Measurements from ENCODE around the gene FRS2.
A peak's percentile ranks its signal among the peaks of the same experiment; 100 is the strongest.

The FRS2 gene

GRCh38 chr12:69578283-69578682, 108.1 kb downstream of the FRS2 start:
- Histone ChIP-seq H3K9me3 (ENCODE audit: control insufficient read depth, low read length) (no peaks in the 10 kb centered on the region), H3K36me3 (ENCODE audit: control insufficient read depth, insufficient read depth, low read length) (no peaks in the 10 kb centered on the region), H3K4me1 (ENCODE audit: control insufficient read depth, insufficient read depth, low read length) (no peaks in the 10 kb centered on the region), H3K27me3 (ENCODE audit: control insufficient read depth, insufficient read depth, low read length) (no peaks in the 10 kb centered on the region), H3K9ac (ENCODE audit: low read length) (no peak overlapping the region), H3K4me3 (ENCODE audit: low read length) (no peak overlapping the region)

- no peaks in the 10 kb centered on the region for H3K9me3 ChIP-seq (ENCODE audit: control insufficient read depth, low read length)
- no peak overlapping the region for H3K4me3 ChIP-seq (ENCODE audit: low read length)
- no peak overlapping the region for H3K9ac ChIP-seq (ENCODE audit: low read length)
- H3K36me3 ChIP-seq (ENCODE audit: control insufficient read depth, insufficient read depth, low read length) = no peaks in the 10 kb centered on the region
- H3K27me3 ChIP-seq (ENCODE audit: control insufficient read depth, insufficient read depth, low read length) = no peaks in the 10 kb centered on the region
- H3K4me1 ChIP-seq (ENCODE audit: control insufficient read depth, insufficient read depth, low read length) = no peaks in the 10 kb centered on the region
These were observed 108.8 kb downstream of the FRS2 start for GRCh38 chr12:69579029-69579428.

GRCh38 chr12:69580074-69580473, 109.9 kb downstream of the FRS2 start:
- no peak overlapping the region for H3K4me3 ChIP-seq (ENCODE audit: low read length)
- no peaks in the 10 kb centered on the region for H3K36me3 ChIP-seq (ENCODE audit: control insufficient read depth, insufficient read depth, low read length)
- H3K27me3 ChIP-seq (ENCODE audit: control insufficient read depth, insufficient read depth, low read length) = no peaks in the 10 kb centered on the region
- no peaks in the 10 kb centered on the region for H3K4me1 ChIP-seq (ENCODE audit: control insufficient read depth, insufficient read depth, low read length)
- H3K9ac ChIP-seq (ENCODE audit: low read length) = no peak overlapping the region
- no peaks in the 10 kb centered on the region for H3K9me3 ChIP-seq (ENCODE audit: control insufficient read depth, low read length)

- H3K4me1 ChIP-seq (ENCODE audit: control insufficient read depth, insufficient read depth, low read length) = no peaks in the 10 kb centered on the region
These were observed 113.0 kb downstream of the FRS2 start for GRCh38 chr12:69583203-69583602.

GRCh38 chr12:69585189-69586062, 115.2 kb downstream of the FRS2 start, which contains the start of gene CCT2:
Gene CCT2 (plus strand): TSS chr12:69585459. CDS start chr12:69585522, 63 bp downstream.
- H3K9ac ChIP-seq (ENCODE audit: low read length) = peak within 1 kb of the TSS; percentile 89
- no peaks in the 10 kb centered on the region for H3K36me3 ChIP-seq (ENCODE audit: control insufficient read depth, insufficient read depth, low read length)
- no peaks in the 10 kb centered on the region for H3K27me3 ChIP-seq (ENCODE audit: control insufficient read depth, insufficient read depth, low read length)
- no peaks in the 10 kb centered on the region for H3K9me3 ChIP-seq (ENCODE audit: control insufficient read depth, low read length)
- peak within 1 kb of the TSS; percentile 99 for H3K4me3 ChIP-seq (ENCODE audit: low read length)
- no peaks in the 10 kb centered on the region for H3K4me1 ChIP-seq (ENCODE audit: control insufficient read depth, insufficient read depth, low read length)

More at GRCh38 chr12:69583203-69583602, 113.0 kb downstream of the FRS2 start:
- no peaks in the 10 kb centered on the region for H3K36me3 ChIP-seq (ENCODE audit: control insufficient read depth, insufficient read depth, low read length)
- H3K9me3 ChIP-seq (ENCODE audit: control insufficient read depth, low read length) = no peaks in the 10 kb centered on the region
- H3K27me3 ChIP-seq (ENCODE audit: control insufficient read depth, insufficient read depth, low read length) = no peaks in the 10 kb centered on the region
- H3K4me3 ChIP-seq (ENCODE audit: low read length) = no peak overlapping the region
- H3K9ac ChIP-seq (ENCODE audit: low read length) = no peak overlapping the region

GRCh38 chr12:69588527-69588926, 118.3 kb downstream of the FRS2 start:
- Histone ChIP-seq H3K4me3 (ENCODE audit: low read length) (no peak overlapping the region), H3K9ac (ENCODE audit: low read length) (no peak overlapping the region), H3K36me3 (ENCODE audit: control insufficient read depth, insufficient read depth, low read length) (no peaks in the 10 kb centered on the region), H3K9me3 (ENCODE audit: control insufficient read depth, low read length) (no peaks in the 10 kb centered on the region), H3K4me1 (ENCODE audit: control insufficient read depth, insufficient read depth, low read length) (no peaks in the 10 kb centered on the region), H3K27me3 (ENCODE audit: control insufficient read depth, insufficient read depth, low read length) (no peaks in the 10 kb centered on the region)

- Histone ChIP-seq H3K9me3 (ENCODE audit: control insufficient read depth, low read length) (no peaks in the 10 kb centered on the region), H3K27me3 (ENCODE audit: control insufficient read depth, insufficient read depth, low read length) (no peaks in the 10 kb centered on the region)
These were observed 118.9 kb downstream of the FRS2 start for GRCh38 chr12:69589082-69589481.

GRCh38 chr12:69595689-69596088, 125.5 kb downstream of the FRS2 start:
- Histone ChIP-seq H3K9me3 (ENCODE audit: control insufficient read depth, low read length) (no peaks in the 10 kb centered on the region), H3K4me3 (ENCODE audit: low read length) (no peak overlapping the region), H3K36me3 (ENCODE audit: control insufficient read depth, insufficient read depth, low read length) (peaks cover 2% of the 10 kb centered on the region), H3K4me1 (ENCODE audit: control insufficient read depth, insufficient read depth, low read length) (no peaks in the 10 kb centered on the region), H3K9ac (ENCODE audit: low read length) (no peak overlapping the region), H3K27me3 (ENCODE audit: control insufficient read depth, insufficient read depth, low read length) (no peaks in the 10 kb centered on the region)

More at GRCh38 chr12:69589082-69589481, 118.9 kb downstream of the FRS2 start:
- no peak overlapping the region for H3K4me3 ChIP-seq (ENCODE audit: low read length)
- H3K4me1 ChIP-seq (ENCODE audit: control insufficient read depth, insufficient read depth, low read length) = no peaks in the 10 kb centered on the region
- H3K9ac ChIP-seq (ENCODE audit: low read length) = no peak overlapping the region
- H3K36me3 ChIP-seq (ENCODE audit: control insufficient read depth, insufficient read depth, low read length) = no peaks in the 10 kb centered on the region

- H3K9ac ChIP-seq (ENCODE audit: low read length) = no peak overlapping the region
- no peaks in the 10 kb centered on the region for H3K9me3 ChIP-seq (ENCODE audit: control insufficient read depth, low read length)
- no peak overlapping the region for H3K4me3 ChIP-seq (ENCODE audit: low read length)
- H3K4me1 ChIP-seq (ENCODE audit: control insufficient read depth, insufficient read depth, low read length) = no peaks in the 10 kb centered on the region
- peaks cover 8% of the 10 kb centered on the region for H3K36me3 ChIP-seq (ENCODE audit: control insufficient read depth, insufficient read depth, low read length)
- H3K27me3 ChIP-seq (ENCODE audit: control insufficient read depth, insufficient read depth, low read length) = no peaks in the 10 kb centered on the region
These were observed 128.1 kb downstream of the FRS2 start for GRCh38 chr12:69598174-69598753.

GRCh38 chr12:69600804-69601203, 130.6 kb downstream of the FRS2 start:
- Histone ChIP-seq H3K9ac (ENCODE audit: low read length) (no peak overlapping the region), H3K4me3 (ENCODE audit: low read length) (no peak overlapping the region), H3K4me1 (ENCODE audit: control insufficient read depth, insufficient read depth, low read length) (no peaks in the 10 kb centered on the region), H3K36me3 (ENCODE audit: control insufficient read depth, insufficient read depth, low read length) (peaks cover 8% of the 10 kb centered on the region), H3K9me3 (ENCODE audit: control insufficient read depth, low read length) (no peaks in the 10 kb centered on the region), H3K27me3 (ENCODE audit: control insufficient read depth, insufficient read depth, low read length) (no peaks in the 10 kb centered on the region)

GRCh38 chr12:69601962-69602685, 131.9 kb downstream of the FRS2 start:
- H3K4me3 ChIP-seq (ENCODE audit: low read length) = no peak overlapping the region
- H3K36me3 ChIP-seq (ENCODE audit: control insufficient read depth, insufficient read depth, low read length) = peaks cover 8% of the 10 kb centered on the region
- no peak overlapping the region for H3K9ac ChIP-seq (ENCODE audit: low read length)
- H3K27me3 ChIP-seq (ENCODE audit: control insufficient read depth, insufficient read depth, low read length) = no peaks in the 10 kb centered on the region
- no peaks in the 10 kb centered on the region for H3K4me1 ChIP-seq (ENCODE audit: control insufficient read depth, insufficient read depth, low read length)
- no peaks in the 10 kb centered on the region for H3K9me3 ChIP-seq (ENCODE audit: control insufficient read depth, low read length)

GRCh38 chr12:69602954-69603353, 132.8 kb downstream of the FRS2 start:
- H3K9ac ChIP-seq (ENCODE audit: low read length) = no peak overlapping the region
- no peaks in the 10 kb centered on the region for H3K9me3 ChIP-seq (ENCODE audit: control insufficient read depth, low read length)
- no peak overlapping the region for H3K4me3 ChIP-seq (ENCODE audit: low read length)
- H3K27me3 ChIP-seq (ENCODE audit: control insufficient read depth, insufficient read depth, low read length) = no peaks in the 10 kb centered on the region
- peaks cover 8% of the 10 kb centered on the region for H3K36me3 ChIP-seq (ENCODE audit: control insufficient read depth, insufficient read depth, low read length)
- H3K4me1 ChIP-seq (ENCODE audit: control insufficient read depth, insufficient read depth, low read length) = no peaks in the 10 kb centered on the region
